ENCODE measurements around the gene ZFPL1. TPM values are rescaled to one million over a fixed set of nuclear protein-coding genes. Genes with fewer than 3 reads are reported as not detected.

ZFPL1 gene
- total RNA-seq, 4 donors from 2014 or later = 24.8 to 47.8 (median 36.6) TPM

DNA sequence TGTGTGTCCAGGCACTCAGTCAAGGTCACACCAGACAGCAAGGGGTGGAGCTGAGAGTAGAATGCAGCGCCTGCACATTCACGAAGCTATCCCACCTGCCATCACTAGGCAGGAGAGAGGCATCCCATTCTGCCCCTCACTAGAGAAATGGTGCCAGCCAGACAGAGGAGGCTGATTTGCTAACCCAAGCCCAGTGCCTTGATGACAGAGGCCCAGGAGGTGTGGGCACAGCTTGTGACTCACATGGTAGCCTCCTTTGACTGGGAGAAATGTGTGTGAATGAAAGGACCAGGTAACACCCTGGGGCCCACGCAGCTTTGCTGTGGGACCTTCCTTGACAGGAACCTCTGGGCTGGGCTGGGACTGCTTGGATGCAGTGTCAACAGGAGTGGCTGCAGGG, 20.5 kb upstream of the ZFPL1 start:
- TF ChIP-seq, protein P1, sequence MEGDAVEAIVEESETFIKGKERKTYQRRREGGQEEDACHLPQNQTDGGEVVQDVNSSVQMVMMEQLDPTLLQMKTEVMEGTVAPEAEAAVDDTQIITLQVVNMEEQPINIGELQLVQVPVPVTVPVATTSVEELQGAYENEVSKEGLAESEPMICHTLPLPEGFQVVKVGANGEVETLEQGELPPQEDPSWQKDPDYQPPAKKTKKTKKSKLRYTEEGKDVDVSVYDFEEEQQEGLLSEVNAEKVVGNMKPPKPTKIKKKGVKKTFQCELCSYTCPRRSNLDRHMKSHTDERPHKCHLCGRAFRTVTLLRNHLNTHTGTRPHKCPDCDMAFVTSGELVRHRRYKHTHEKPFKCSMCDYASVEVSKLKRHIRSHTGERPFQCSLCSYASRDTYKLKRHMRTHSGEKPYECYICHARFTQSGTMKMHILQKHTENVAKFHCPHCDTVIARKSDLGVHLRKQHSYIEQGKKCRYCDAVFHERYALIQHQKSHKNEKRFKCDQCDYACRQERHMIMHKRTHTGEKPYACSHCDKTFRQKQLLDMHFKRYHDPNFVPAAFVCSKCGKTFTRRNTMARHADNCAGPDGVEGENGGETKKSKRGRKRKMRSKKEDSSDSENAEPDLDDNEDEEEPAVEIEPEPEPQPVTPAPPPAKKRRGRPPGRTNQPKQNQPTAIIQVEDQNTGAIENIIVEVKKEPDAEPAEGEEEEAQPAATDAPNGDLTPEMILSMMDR (IDR thresholded peaks at IDR 0.05; ENCODE audit: low read depth) = no peak

DNA sequence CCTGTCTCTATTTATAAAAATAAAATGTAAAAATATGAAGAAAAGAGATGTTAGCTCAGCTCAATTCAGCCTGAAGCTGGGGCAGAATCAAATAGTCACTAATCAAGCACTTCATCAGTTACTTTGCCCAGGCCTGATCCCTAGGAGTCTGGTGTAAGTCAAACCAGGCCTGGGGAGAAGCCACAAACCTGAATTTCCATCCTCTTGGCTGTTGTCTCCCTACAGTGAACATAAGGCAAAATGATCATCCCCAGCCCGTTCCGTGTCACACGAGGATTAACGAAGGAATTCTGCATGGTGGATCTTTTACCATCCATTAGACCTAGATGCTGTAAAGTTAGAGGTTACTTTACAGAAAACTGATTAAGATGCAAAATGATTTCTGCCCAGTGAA, 19.2 kb upstream of the ZFPL1 start:
- TF ChIP-seq, protein P1 (IDR thresholded peaks at IDR 0.05; ENCODE audit: low read depth) = no peak

DNA sequence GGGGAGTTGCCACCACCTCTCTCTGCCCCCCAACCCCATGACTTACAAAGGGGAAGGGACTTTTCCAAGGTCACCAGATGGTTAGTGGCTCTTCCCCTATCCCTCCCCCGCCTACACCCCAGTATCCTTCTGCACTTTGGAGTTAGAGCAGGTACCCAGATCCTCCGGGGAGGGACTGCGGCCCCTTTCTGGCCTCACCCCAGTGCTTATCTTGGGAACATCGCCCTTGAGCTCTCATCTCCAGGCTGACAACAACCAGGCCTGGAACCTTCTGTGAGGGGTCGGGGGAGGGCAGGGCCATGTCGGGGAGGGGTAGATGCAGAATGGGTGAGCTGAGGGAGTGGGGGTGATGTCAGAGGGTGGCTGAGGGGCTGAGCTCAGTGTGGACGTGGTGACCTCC, 18.2 kb upstream of the ZFPL1 start:
- TF ChIP-seq, protein P1 (IDR thresholded peaks at IDR 0.05; ENCODE audit: low read depth) = no peak

DNA sequence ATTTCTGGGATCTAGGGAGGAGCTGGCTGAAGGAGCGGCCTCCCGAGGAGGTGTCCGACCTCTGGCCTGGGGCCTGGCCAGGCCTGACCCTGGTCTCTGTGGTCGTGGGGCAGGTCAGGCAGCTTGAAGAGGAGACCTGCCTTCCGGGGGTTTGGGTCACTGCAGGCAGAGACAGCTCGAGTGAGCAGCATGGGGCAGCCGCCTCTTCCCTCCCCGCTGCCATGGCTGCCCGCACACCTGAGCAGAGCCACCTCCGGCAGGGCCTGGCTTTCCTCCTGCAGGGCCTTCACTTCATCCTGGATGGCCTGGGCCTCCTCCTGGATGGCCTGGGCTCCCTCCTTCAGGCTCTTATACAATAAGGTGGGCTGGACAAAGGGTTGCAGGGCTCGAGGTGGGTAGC, 17.7 kb upstream of the ZFPL1 start:
- TF ChIP-seq, protein P1 (IDR thresholded peaks at IDR 0.05; ENCODE audit: low read depth) = no peak

- TF ChIP-seq, protein P1 (IDR thresholded peaks at IDR 0.05; ENCODE audit: low read depth) = no peak
Measured at GRCh38 chr11:65066805-65067291, 17.2 kb upstream of the ZFPL1 start.

DNA sequence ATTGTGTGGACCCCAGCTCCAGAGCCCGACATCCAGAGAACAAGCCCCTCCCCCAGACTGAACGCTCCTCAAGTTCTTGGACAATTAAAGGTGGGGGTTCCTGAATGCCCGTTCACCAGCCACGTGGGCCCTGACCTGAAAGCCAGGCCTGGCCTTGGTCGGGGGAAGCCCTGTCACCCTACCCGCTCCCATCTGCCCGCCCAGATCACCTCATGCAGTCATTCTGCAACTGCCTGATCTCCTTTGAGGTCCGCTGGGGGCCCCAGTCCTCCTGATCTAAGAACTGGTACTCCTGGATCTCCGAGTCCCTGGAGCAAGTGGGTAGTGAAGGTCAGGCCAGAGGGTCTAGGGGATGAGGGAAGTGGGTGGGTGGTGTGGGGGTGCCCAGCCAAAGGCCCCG, 16.6 kb upstream of the ZFPL1 start:
- TF ChIP-seq, protein P1 (IDR thresholded peaks at IDR 0.05; ENCODE audit: low read depth) = no peak

- TF ChIP-seq, protein P1 (IDR thresholded peaks at IDR 0.05; ENCODE audit: low read depth) = no peak
Measured at GRCh38 chr11:65069217-65069616, 14.8 kb upstream of the ZFPL1 start.
